GM19239 (cell line): ENCODE data around the gene INO80B.
A peak's percentile ranks its signal among the peaks of the same experiment; 100 is the strongest.
"Not testable (repeated sequence)": the region's sequence is repeated elsewhere in the genome, so short reads cannot be mapped to it uniquely, and the experiment has no call there.

Experiments used
- DNase-seq: peaks from one replicate; pipeline ENCODE4 v3.0.0; 2011; ENCODE audit warnings: low spot score; ENCODE audit not compliant: insufficient read length
- FAIRE-seq: peaks from 2 replicates; lab custom pipeline; 2011; peaks lifted over from hg19 to GRCh38; lab: Jason Lieb, UNC

INO80B gene

DNA sequence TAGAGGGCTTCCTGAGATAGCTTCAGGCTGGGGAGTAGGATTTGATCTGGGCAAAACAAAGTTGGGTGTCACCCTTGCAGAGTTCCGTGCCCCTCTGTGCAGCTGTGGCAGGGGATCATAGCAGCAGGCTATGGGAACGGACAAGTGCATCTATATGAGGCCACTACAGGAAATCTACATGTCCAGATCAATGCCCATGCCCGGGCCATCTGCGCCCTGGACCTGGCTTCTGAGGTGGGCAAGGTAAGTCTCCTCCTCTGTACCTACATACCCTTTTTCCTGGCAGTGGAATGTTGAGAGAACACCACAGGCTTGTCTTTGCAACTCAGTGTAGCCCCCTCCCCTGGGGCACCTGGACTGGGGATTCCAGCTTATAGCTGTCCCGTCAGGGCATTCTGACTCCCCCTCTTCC lies 29.9 kb upstream of the INO80B start:
- no peak for FAIRE-seq
- DNase-seq: no peak

GRCh38 chr2:74425523-74425922 lies 29.4 kb upstream of the INO80B start:
- FAIRE-seq: no peak
- DNase-seq: no peak

GRCh38 chr2:74426181-74426758 lies 28.6 kb upstream of the INO80B start:
- FAIRE-seq (no peak), DNase-seq (no peak)

- FAIRE-seq: no peak
Measured at GRCh38 chr2:74427551-74427950, 27.3 kb upstream of the INO80B start.

DNA sequence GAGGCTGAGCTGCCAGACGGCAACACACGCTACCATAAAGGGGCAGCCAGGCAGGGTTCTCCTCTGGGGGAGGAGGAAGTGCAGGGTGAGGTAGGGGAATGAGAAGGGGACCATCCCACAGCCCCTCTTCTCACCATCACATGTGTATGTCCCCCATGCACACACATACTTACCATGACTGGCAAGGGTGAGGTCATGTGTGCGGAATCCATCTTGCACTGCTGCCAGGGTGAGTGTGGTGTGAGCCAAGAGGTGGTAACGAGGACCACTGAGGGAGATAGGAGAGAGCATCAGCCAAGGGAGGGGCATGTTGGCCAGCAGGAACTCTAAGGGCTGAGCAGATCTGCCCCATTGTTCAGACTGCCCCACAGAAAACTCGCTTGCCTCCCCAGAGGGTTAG lies 26.2 kb upstream of the INO80B start:
- no peak for FAIRE-seq
- no peak for DNase-seq

More at GRCh38 chr2:74427551-74427950, 27.3 kb upstream of the INO80B start:
- no peak for DNase-seq

GRCh38 chr2:74429487-74430451 lies 25.1 kb upstream of the INO80B start:
- FAIRE-seq (no peak), DNase-seq (no peak)

- DNase-seq: no peak
- no peak for FAIRE-seq
Measured at GRCh38 chr2:74430502-74430901, 24.4 kb upstream of the INO80B start.

GRCh38 chr2:74436111-74436805 lies 18.6 kb upstream of the INO80B start:
- no peak for FAIRE-seq

GRCh38 chr2:74436848-74437695 lies 17.8 kb upstream of the INO80B start:
- DNase-seq (no peak), FAIRE-seq (peak; percentile 52)

More at GRCh38 chr2:74436111-74436805, 18.6 kb upstream of the INO80B start:
- no peak for DNase-seq

DNA sequence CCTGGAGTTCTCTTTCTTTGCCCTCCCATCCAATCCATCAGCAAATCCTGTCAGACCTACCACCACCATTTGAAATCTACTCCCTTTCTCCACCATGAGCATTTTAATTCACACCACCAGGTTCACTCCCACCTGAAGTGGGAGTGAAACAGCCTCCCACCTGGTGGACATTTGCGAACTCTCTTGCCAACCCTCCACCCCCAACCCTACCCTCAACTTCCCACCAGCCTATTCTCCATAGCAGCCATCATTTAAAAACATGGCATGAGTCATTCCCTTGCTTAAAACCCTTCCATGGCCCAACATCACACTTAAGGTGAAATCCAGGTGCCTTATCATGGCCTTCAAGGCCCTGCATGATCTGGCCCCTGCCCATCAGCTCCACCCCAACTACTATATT lies 16.6 kb upstream of the INO80B start:
- DNase-seq: no peak
- FAIRE-seq: no peak

DNA sequence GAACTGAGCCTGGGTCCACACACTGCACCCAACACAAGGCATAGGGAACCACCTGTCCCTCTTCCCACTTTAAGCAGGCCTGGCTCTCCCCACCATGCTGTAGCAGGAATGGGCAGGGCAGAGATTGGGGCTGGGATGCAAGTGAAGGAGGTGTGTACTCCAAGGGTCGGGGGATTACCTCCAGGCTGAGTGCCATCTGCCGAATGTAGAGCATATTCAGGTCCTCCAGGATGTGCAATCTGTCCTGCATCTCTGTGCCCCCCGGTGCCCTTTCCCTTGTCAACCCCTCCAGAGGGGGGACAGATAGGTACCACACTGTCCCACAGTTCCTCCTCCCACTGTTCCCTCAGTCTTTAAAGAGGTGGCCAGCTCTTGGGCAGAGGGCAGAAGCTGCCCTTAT lies 15.5 kb upstream of the INO80B start:
- FAIRE-seq: no peak

GRCh38 chr2:74439803-74440377 lies 15.0 kb upstream of the INO80B start:
- DNase-seq: no peak
- FAIRE-seq: no peak

More for the DNA sequence above, 15.5 kb upstream of the INO80B start:
- DNase-seq: no peak

DNA sequence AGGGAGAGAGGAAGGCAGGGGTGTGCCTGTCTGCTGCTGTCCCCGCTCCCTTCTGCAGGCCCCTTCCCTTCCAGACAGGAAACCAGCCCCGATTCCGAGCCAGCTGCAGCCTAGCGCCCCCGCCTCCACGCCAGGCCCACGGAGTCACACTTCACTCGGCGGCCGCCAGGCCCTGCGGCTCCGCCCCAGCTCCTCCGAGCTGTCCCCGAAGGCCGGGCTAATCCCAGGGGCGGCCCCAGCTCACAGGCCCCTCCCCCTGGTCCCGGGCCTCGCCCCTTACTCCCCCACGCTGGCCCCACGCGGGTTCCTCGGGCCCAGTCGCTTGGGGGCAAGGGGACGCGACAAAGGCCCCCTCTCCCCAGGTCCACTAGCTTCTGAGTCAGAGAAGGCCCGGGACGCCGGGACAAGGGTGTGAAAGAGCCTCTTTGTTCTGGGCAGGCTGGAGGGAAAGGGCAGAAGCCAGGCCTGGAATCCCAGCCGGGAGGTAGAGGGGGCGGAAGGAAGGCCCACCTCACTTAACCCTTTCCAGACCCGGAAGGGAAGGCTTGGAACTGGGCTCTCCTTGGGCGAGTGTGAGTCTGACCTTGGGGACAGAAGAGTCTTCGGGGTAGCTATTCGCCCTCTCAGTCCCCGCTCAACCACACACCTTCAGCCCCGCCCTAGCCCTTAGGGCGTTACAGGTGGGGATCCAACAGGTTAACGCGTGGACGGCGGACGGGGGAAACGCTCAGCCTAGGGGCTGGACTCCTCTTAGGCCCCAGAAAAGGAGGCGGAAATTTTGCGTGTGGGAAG lies 14.3 kb upstream of the INO80B start:
- peak; percentile 91 for FAIRE-seq
- peak; percentile 98 for DNase-seq

- no peak for DNase-seq
- FAIRE-seq: no peak
Measured at GRCh38 chr2:74441170-74441689, 13.7 kb upstream of the INO80B start.

GRCh38 chr2:74441690-74442482 lies 13.0 kb upstream of the INO80B start, which contains the start of gene RTKN:
TSS of gene RTKN (minus strand) at chr2:74441937. CDS start at chr2:74441816, 121 bp downstream.
- DNase-seq (peak; percentile 43), FAIRE-seq (peak; percentile 84)

- FAIRE-seq, DNase-seq: not testable (repeated sequence)
Measured at GRCh38 chr2:74442483-74443297, 12.2 kb upstream of the INO80B start.
